ENCODE data around the gene SZT2. TPM values are rescaled to one million over a fixed set of nuclear protein-coding genes. Genes with fewer than 3 reads are reported as not detected.

The SZT2 gene
- total RNA-seq, 1 experiment from 2014 or later = 71.6 TPM

DNA sequence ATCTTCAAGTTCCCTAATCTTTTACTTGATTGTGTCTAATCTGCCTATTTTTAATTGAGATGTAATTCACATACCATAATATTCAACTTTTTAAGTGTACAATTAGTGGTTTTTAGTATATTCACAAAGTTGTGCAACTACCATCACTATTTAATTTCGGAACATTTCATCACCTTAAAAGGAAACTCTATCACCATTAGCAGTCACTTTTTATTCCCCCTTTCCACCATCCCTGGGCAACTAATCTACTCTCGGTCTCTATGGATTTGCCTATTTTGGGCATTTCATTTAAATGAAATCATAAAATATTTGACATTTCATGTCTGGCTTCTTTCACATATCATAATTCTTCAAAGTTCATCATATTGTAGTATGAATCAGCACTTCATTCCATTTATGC is 94.7 kb downstream of the SZT2 start:
- no peak overlapping the region for H3K27ac ChIP-seq
- H3K4me2 ChIP-seq = no peak overlapping the region
- no peaks in the 10 kb centered on the region for H4K20me1 ChIP-seq (ENCODE audit: insufficient read depth)
- H3K27me3 ChIP-seq (ENCODE audit: insufficient read depth, low read depth) = no peaks in the 10 kb centered on the region
- H3F3A ChIP-seq (ENCODE audit: insufficient read depth, low read depth) = no peaks in the 10 kb centered on the region
- BruUV-seq (replicated peaks) = no TSS peak
- no peaks in the 10 kb centered on the region for H3K4me1 ChIP-seq (replicated peaks; ENCODE audit: insufficient read depth)
- TF ChIP-seq EZH2 (IDR thresholded peaks at IDR 0.05; ENCODE audit: low read depth) = no peak
- TF ChIP-seq, protein P1, sequence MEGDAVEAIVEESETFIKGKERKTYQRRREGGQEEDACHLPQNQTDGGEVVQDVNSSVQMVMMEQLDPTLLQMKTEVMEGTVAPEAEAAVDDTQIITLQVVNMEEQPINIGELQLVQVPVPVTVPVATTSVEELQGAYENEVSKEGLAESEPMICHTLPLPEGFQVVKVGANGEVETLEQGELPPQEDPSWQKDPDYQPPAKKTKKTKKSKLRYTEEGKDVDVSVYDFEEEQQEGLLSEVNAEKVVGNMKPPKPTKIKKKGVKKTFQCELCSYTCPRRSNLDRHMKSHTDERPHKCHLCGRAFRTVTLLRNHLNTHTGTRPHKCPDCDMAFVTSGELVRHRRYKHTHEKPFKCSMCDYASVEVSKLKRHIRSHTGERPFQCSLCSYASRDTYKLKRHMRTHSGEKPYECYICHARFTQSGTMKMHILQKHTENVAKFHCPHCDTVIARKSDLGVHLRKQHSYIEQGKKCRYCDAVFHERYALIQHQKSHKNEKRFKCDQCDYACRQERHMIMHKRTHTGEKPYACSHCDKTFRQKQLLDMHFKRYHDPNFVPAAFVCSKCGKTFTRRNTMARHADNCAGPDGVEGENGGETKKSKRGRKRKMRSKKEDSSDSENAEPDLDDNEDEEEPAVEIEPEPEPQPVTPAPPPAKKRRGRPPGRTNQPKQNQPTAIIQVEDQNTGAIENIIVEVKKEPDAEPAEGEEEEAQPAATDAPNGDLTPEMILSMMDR (conservative IDR thresholded peaks at IDR 0.05) = no peak
- no peaks in the 10 kb centered on the region for H3K79me2 ChIP-seq (ENCODE audit: low read depth)
- H3K9me2 ChIP-seq (ENCODE audit: insufficient read depth) = no peaks in the 10 kb centered on the region
- intact Hi-C loops (cut with micrococcal nuclease; ENCODE audit: unreplicated experiment) = no loop called here
- no peak for DNase-seq
- ChIA-PET CTCF (interaction anchor here (0.6 kb wide), 1 partner anchor 45 kb away, joined by 3 read pairs; no protein-coding TSS in a partner anchor), POLR2A (ENCODE audit: unreplicated experiment) (interaction anchor here (0.6 kb wide), 2 partner anchors 23 to 461 kb away, joined by 3 to 14 read pairs; no protein-coding TSS in a partner anchor)
- H3K4me3 ChIP-seq = no peak overlapping the region
- no peaks in the 10 kb centered on the region for H3K36me3 ChIP-seq (ENCODE audit: low read depth)
- H3K9me3 ChIP-seq (ENCODE audit: insufficient read depth, low read depth) = peaks cover 3% of the 10 kb centered on the region; the same call in 1 of the 2 replicates
- no peak overlapping the region for H2AFZ ChIP-seq

DNA sequence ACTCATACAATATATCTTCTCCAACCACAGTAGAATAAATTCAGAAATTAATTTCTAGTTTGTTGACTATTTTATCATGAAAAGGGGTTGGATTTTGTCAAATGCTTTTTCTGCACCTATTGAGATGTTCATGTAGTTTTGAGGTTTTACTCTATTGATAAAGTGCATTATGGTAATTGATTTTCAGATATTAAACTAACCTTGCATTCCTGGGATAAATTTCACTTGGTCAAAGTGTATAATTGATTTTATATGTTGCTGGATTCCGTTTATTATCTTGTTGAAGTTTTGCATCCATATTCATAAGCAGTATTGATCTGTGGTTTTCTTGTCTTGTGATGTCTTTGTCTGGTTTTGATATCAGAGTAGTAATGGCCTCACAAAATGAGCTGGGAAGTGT is 98.5 kb downstream of the SZT2 start:
- H4K20me1 ChIP-seq (ENCODE audit: insufficient read depth) = no peaks in the 10 kb centered on the region
- BruUV-seq (replicated peaks) = no TSS peak
- DNase-seq = no peak
- no peak overlapping the region for H3K4me3 ChIP-seq
- no peak overlapping the region for H3K4me2 ChIP-seq
- TF ChIP-seq EZH2 (IDR thresholded peaks at IDR 0.05; ENCODE audit: low read depth) = no peak
- TF ChIP-seq, protein P1 (conservative IDR thresholded peaks at IDR 0.05) = no peak
- ChIA-PET CTCF (no interaction called here), POLR2A (ENCODE audit: unreplicated experiment) (no interaction called here)
- no peaks in the 10 kb centered on the region for H3K36me3 ChIP-seq (ENCODE audit: low read depth)
- H3K9me3 ChIP-seq (ENCODE audit: insufficient read depth, low read depth) = peaks cover 10% of the 10 kb centered on the region; the same call in 1 of the 2 replicates
- no peaks in the 10 kb centered on the region for H3F3A ChIP-seq (ENCODE audit: insufficient read depth, low read depth)
- H3K27ac ChIP-seq = no peak overlapping the region
- no peaks in the 10 kb centered on the region for H3K79me2 ChIP-seq (ENCODE audit: low read depth)
- H3K4me1 ChIP-seq (replicated peaks; ENCODE audit: insufficient read depth) = no peaks in the 10 kb centered on the region
- H3K27me3 ChIP-seq (ENCODE audit: insufficient read depth, low read depth) = no peaks in the 10 kb centered on the region
- H3K9me2 ChIP-seq (ENCODE audit: insufficient read depth) = no peaks in the 10 kb centered on the region
- H2AFZ ChIP-seq = no peak overlapping the region
- intact Hi-C loops (cut with micrococcal nuclease; ENCODE audit: unreplicated experiment) = no loop called here

DNA sequence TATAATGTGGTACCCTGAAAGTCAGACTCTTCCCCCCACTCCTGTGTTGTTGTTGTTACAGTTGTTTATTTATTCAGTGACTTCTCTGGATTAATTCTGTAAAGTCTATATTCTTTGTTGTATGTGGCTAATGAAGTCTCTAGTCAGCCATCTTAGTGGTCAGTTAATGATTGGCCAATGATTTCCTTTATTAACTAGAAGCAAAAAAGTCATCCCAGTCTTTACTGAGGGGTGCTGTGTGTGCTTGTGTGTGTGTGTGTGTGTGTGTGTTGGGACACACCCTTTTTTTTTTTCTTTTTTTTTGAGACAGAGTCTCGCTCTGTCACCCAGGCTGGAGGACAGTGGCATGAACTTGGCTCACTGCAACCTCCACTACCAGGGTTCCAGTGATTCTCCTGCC is 101.4 kb downstream of the SZT2 start:
- Histone ChIP-seq H3K79me2 (ENCODE audit: low read depth) (no peaks in the 10 kb centered on the region), H3K27me3 (ENCODE audit: insufficient read depth, low read depth) (no peaks in the 10 kb centered on the region), H4K20me1 (ENCODE audit: insufficient read depth) (no peaks in the 10 kb centered on the region), H3K4me1 (replicated peaks; ENCODE audit: insufficient read depth) (0 out of 2 replicates have a peak, but pooled peaks cover 8% of the 10 kb centered on the region), H3K27ac (no peak overlapping the region), H3F3A (ENCODE audit: insufficient read depth, low read depth) (no peaks in the 10 kb centered on the region), H3K4me3 (no peak overlapping the region), H3K4me2 (no peak overlapping the region), H3K36me3 (ENCODE audit: low read depth) (no peaks in the 10 kb centered on the region), H3K9me2 (ENCODE audit: insufficient read depth) (peaks cover 4% of the 10 kb centered on the region; the same call in 1 of the 2 replicates), H2AFZ (no peak overlapping the region), H3K9me3 (ENCODE audit: insufficient read depth, low read depth) (peaks cover 10% of the 10 kb centered on the region; the same call in 1 of the 2 replicates)
- CTCF ChIA-PET = no interaction called here
- POLR2A ChIA-PET (ENCODE audit: unreplicated experiment) = no interaction called here
- intact Hi-C loops (cut with micrococcal nuclease; ENCODE audit: unreplicated experiment) = no loop called here
- TF ChIP-seq, protein P1 (conservative IDR thresholded peaks at IDR 0.05) = no peak
- no peak for TF ChIP-seq EZH2 (IDR thresholded peaks at IDR 0.05; ENCODE audit: low read depth)
- BruUV-seq (replicated peaks) = no TSS peak
- no peak for DNase-seq
